SU-DHL-6 (cell line): ENCODE data around the gene CTRB1.

Experiments used
- EZH2phosphoT487 ChIP-seq: fragments of 200-600 bp; sonication (generic), shearing (Covaris generic); conservative IDR thresholded peaks from 2 replicates; pipeline ENCODE4 v1.6.1; 2018; ENCODE audit warnings: mild to moderate bottlenecking, antibody characterized with exemption, low read length, moderate library complexity, mixed read lengths
- TF ChIP-seq, protein P1 (sequence below): fragments of 200-600 bp; sonication (generic); IDR thresholded peaks from one replicate; pipeline ENCODE4 v1.5.1; 2017; ENCODE audit warnings: antibody characterized with exemption, mild to moderate bottlenecking, low read length, moderate library complexity; ENCODE audit not compliant: insufficient read depth, poor library complexity, severe bottlenecking

DNA sequence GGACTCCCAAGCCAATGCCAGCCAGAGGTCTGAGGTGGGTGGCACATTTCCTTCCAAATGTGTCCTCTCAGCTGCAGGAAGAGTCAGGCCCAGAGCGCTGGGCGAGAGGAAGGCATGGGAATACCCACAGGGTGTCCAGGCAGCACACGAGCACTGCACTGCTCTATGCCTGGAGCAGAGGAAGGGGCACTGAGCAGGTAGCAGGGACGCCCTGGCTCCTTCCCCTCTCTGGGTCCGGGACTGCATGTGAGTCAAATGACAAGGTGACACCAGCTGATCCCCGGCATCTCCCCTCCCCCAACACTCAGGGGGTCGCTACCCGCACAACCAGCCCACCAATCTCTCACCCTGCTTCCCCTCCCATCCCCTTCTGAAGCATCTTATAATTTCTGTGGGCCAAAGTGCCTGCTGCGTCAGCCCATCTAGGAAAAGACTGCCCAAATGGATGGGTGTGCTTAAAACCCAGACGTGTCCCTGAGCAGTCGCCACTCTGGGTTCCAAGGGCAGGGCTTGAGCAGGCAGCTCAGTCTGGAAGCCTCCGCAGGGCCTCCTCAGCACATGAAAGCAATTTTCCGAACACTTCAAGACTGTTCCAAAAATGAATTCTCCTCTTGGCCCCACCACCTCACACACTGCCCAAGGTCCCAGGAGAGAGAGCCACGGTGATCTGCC lies 44.6 kb downstream of the CTRB1 start:
- TF ChIP-seq, protein P1, sequence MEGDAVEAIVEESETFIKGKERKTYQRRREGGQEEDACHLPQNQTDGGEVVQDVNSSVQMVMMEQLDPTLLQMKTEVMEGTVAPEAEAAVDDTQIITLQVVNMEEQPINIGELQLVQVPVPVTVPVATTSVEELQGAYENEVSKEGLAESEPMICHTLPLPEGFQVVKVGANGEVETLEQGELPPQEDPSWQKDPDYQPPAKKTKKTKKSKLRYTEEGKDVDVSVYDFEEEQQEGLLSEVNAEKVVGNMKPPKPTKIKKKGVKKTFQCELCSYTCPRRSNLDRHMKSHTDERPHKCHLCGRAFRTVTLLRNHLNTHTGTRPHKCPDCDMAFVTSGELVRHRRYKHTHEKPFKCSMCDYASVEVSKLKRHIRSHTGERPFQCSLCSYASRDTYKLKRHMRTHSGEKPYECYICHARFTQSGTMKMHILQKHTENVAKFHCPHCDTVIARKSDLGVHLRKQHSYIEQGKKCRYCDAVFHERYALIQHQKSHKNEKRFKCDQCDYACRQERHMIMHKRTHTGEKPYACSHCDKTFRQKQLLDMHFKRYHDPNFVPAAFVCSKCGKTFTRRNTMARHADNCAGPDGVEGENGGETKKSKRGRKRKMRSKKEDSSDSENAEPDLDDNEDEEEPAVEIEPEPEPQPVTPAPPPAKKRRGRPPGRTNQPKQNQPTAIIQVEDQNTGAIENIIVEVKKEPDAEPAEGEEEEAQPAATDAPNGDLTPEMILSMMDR, result no peak
- no peak for TF ChIP-seq EZH2phosphoT487
